GM21360 (cell line): ENCODE results near the gene TMEM232.
"Not testable (repeated sequence)": the region's sequence is repeated elsewhere in the genome, so short reads cannot be mapped to it uniquely, and the experiment has no call there.

Source experiments
- ATAC-seq: cut with Tn5 transposase; IDR thresholded peaks from one replicate; pipeline ENCODE4 v1.9.1; 2021; ENCODE audit warnings: mild to moderate bottlenecking, moderate library complexity; ENCODE audit not compliant: unreplicated experiment

TMEM232 gene

DNA sequence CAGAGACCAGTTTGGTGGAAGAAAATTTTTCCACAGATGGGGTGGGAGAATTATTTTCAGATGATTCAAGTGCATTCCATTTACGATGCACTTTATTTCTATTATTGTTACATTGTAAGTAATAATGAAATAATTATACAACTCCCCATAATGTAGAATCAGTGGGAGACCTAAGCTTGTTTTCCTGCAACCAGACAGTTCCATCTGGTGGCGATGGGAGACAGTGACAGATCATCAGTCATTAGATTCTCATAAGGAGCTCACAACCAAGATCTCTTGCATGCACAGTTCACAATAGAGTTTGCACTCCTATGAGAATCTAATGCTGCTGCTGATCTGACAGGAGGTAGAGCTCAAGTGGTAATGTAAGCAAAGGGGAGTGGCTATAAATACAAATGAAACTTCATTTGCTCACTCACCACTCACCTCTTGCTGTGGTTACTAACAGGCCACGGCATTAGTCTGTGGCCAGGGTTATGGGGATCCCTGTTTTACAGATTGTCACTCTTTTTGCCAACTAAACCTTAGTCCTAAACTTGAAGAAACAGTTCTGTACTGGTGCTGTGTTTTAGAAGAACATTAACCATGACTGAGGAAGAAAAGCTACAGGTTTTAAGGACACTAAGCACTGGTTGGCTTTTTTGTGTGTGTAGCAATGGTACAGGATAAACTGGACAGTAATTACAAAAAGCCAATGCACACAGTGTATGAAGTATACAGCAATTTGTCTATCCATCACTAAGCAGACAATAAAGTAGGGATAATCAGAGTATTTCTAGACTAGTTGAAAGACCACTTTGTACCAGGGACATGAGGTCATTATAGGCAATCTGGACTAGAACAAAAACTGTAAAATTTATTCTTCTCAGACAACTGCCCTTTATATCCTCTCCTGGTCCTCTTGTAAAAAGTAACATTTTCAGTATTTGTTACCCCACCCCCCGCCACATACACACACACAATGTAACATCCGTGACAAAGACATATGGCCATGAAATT, 9.9 kb downstream of the TMEM232 start:
- peak; percentile 50 for ATAC-seq

GRCh38 chr5:110707260-110707844, 19.1 kb downstream of the TMEM232 start:
- ATAC-seq: no peak

GRCh38 chr5:110705349-110705748, 21.1 kb downstream of the TMEM232 start:
- ATAC-seq: no peak

GRCh38 chr5:110703481-110703880, 23.0 kb downstream of the TMEM232 start:
- no peak for ATAC-seq

DNA sequence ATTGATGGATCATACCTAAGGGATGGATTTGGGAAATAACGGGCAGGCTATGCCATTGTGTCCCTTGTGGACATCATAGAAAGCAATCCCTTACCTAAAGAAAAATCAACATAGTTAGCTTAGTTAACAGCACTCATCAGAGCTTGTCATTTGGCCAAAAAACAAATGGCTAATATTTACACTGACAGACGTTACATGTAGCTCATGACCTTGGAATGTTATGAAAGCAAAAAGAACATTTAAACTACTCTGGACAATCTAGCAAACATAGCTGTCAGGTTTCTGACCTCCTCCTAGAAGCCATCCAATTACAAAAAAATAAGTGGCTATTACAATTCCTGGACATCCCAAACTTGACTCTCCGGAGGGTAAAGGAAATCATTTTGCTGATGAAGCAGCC, 23.8 kb downstream of the TMEM232 start:
- ATAC-seq: no peak

DNA sequence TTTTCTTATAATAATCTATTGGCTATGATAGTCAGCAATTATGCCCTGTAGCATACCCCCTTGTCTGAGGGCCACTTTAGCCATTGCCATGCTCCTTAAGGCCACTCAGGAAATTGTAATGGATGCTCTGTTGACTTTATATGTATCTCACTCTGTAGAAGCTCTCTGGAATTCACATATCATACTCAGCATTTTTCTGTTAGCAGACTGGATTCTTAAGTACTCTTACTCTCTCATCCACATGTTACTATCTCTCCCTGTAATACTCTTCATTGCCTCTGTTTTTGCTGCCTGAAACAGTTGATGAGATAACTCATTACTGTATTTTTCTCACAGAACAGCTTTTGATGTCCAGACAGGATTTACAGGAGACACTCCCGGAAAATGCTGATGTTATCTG, 24.2 kb downstream of the TMEM232 start:
- ATAC-seq: no peak

DNA sequence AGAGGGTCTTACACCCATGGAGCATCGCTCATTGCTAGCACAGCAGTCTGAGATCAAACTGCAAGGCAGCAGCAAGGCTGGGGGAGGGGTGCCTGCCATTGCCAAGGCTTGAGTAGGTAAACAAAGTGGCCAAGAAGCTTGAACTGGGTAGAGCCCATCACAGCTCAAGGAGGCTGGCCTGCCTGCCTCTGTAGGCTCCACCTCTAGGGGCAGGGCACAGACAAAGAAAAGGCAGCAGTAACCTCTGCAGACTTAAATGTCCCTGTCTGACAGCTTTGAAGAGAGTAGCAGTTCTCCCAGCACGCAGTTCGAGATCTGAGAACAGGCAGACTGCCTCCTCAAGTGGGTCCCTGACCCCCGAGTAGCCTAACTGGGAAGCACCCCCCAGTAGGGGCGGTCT, 33.8 kb downstream of the TMEM232 start:
- ATAC-seq: not testable (repeated sequence)

GRCh38 chr5:110690587-110690986, 35.9 kb downstream of the TMEM232 start:
- ATAC-seq: not testable (repeated sequence)

- no peak for ATAC-seq
Measured at GRCh38 chr5:110687485-110687884, 39.0 kb downstream of the TMEM232 start.

DNA sequence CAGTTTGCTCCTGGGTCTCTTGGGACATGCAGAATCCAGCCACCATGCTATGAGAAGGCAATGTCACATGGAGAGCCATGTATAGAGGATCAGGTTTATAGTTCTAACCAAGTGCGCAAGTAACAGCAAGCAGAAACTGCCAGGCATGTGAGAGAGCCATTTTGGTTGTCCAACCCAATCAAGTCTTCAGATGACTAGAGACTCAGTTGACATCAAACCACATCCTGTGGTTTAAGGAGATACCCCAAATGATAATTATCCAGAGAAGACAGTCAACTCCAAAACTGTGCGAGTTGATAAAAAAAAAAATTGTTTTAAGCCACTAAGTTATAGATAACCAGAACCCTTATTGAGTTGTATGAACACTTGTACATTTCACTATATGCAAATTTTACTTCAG, 40.2 kb downstream of the TMEM232 start:
- ATAC-seq: no peak

- no peak for ATAC-seq
Measured at GRCh38 chr5:110681953-110682352, 44.5 kb downstream of the TMEM232 start.

GRCh38 chr5:110681109-110681508, 45.4 kb downstream of the TMEM232 start:
- ATAC-seq: no peak

DNA sequence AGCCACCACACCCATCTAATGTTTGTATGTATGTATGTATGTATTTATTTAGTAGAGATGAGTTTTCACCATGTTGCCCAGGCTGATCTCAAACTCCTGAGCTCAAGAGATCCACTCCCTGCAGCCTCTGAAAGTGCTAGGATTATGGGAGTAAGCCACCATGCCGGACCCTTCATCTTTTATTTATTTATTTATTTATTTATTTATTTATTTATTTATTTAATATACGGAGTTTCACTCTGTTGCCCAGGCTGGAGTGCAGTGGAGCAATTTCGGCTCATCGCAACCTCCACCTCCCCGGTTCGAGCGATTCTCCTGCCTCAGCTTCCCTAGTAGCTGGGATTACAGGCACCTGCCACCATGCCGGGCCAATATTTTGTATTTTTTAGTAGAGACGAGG, 49.9 kb downstream of the TMEM232 start:
- not testable (repeated sequence) for ATAC-seq

GRCh38 chr5:110665184-110665726, 61.2 kb downstream of the TMEM232 start:
- peak; percentile 52 for ATAC-seq

GRCh38 chr5:110663525-110663924, 62.9 kb downstream of the TMEM232 start:
- peak; percentile 83 for ATAC-seq

DNA sequence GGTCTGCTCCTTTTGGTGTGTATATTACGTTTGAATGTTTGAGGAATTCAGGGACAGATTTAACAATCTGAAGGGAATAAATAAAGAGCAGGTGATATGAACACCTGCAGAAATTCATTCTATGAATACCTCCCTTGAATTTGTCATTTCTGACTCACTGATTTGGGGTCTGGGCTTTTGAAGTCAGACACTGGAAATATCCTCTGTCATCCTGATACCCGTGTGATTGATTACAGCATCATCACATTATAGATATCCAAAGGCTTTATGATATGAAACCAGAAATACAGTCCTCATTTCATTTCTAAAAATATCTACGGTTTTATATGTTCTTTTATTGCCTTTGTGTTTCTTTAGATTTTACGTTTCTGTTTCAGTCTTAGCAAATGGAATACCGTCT, 68.5 kb downstream of the TMEM232 start:
- ATAC-seq: no peak

DNA sequence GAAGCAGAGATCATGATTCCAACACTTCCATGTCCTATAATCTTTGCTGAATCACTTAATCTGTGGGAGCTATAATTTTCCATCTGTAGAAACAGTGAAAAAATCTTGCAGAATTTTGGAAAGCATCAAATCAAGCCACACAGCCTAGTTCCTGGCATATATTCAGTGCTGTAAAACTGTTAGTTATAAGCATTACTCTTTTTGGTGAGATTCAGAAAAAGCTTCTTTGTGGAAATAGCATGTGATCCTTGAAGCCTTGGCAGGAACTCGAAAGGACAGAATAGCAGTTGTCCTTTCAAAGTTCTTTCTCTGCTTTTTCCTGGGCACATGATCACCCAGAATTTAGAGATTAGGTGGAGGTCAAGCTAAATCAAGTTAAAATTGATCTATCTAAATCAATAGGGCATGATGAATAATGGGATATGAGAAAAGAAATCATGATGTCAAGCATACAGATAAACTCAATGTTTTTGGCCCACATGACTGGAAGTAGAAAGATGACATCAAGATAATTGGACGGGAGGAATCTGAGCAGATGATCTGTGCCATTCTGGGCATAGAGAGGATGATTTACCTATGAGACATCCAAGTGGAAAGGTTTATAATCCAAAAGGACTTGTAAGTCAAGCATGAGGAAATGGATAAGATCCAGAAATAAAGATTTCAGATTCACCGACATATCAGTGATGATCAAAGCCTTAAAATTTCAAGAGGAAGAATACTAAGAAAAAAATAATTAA, 73.1 kb downstream of the TMEM232 start:
- ATAC-seq: no peak

GRCh38 chr5:110651507-110651906, 75.0 kb downstream of the TMEM232 start:
- ATAC-seq: no peak

- no peak for ATAC-seq
Measured at GRCh38 chr5:110644357-110644756, 82.1 kb downstream of the TMEM232 start.

DNA sequence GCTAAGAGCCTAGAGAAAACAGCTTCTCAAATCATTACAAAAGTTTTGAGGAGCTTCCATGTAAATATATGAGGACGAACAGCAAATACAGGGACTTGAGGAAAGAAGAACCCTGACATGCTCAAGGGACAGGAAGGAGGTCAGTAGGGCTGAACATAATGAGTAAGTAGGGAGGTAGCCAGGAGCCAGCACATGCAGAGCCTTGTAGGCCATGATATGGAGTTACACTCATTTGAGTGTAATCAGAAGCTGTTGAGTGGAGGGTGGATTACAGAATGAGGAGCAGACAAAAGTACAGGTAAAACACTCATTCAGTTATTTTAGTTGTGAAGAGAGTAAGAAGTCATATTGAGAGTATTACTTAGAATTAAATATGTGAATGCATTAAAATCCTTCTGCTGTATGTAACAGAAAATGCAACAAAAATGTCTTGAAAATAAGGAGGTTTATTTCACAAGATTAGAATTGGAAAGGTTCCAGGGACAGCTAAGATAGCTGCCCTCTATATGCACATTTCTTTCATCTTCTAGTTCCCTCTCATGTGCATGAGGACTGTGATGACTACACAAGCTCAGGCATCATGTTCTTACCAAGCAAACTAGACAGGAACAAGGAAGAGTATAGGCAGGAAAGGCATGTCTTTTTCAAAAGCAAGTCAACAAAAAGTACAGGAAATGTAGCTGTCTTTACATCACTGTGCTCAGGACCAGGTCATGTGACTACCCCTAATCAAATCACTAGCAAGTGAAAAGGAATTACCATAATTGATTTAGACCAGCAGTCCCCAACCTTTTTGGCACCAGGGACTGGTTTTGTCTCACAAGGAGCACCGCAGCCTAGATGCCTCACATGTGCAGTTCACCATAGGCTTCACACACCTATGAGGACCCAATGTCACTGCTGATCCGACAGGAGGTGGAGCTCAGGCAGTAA, 87.2 kb downstream of the TMEM232 start:
- ATAC-seq: no peak
